NOMO-1 (cell line): ENCODE measurements around the gene SLC1A4.

Experiments
- DNase-seq, 2 experiments: peaks; one replicate each; lab custom pipeline; 2025; ENCODE audit not compliant: unreplicated experiment in 2 of 2; lab: John Stamatoyannopoulos, UW

SLC1A4 gene

DNA sequence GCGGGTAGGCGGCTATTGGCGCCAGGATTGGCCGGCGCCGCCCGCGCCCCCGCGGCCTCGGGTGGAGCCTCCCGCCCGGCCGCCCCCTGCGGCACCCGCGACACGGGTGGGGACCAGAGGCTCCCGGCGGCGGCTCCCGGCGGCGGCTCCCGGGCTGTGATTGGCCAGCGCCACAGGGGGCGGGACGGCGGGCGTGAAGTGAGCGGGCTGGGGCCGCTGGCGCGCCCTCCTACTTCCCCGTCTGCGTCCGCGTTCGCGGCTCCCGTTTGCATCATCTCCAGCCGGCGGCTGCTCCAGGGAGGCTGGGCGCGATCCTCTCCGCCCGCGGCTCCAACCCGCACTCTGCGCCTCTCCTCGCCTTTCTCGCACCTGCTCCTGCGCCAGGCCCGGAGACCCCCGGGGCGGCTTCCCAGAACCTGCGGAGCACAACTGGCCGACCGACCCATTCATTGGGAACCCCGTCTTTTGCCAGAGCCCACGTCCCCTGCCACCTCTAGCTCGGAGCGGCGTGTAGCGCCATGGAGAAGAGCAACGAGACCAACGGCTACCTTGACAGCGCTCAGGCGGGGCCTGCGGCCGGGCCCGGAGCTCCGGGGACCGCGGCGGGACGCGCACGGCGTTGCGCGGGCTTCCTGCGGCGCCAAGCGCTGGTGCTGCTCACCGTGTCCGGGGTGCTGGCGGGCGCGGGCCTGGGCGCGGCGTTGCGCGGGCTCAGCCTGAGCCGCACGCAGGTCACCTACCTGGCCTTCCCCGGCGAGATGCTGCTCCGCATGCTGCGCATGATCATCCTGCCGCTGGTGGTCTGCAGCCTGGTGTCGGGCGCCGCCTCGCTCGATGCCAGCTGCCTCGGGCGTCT lies at the start of gene SLC1A4:
Gene SLC1A4 (plus strand): TSS at position 274 of the 856 bp plus-strand sequence. CDS start 245 bp downstream, at position 519.
- DNase-seq, result peak; percentile 94 to 95

DNA sequence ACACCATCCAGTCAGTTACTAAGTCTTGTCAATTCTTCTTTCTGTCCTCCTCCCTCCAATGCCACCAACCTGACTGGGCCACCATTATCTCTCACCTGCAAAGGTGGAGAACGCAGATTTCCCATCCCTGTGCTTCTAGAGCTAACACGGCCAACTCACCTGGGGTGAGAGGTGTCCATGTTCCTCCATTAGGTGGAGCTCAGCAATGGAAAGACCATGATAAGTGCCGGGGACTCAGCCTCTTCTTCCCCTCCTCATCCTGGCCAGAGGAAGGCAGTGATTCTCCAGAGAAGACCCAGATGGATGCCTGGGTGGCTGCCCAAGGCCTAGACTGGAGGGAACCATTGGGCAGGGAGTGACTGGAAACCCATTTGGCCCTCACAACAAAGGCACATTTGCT lies 48.1 kb upstream of the SLC1A4 start:
- DNase-seq, result no peak

DNA sequence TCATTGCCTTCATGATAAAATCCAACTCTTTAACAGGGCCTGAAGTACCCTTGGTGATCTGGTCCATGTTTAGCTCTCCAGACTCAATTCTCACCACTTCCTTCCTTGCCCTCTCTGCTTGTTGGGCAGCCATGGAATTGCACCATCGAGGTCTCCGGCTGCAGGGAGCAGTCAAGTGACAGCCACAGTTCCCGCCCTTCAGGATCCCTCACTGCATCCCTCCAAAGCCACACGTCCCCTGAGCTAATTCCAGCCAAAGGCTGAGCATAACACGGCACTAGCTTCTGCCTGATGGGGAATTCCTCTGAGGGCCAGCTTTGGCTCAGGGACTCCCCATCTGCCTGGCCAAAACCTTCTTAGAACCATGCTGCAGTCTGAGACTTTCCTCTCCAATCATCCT lies 47.4 kb upstream of the SLC1A4 start:
- DNase-seq, result peak; percentile 30 to 43

DNA sequence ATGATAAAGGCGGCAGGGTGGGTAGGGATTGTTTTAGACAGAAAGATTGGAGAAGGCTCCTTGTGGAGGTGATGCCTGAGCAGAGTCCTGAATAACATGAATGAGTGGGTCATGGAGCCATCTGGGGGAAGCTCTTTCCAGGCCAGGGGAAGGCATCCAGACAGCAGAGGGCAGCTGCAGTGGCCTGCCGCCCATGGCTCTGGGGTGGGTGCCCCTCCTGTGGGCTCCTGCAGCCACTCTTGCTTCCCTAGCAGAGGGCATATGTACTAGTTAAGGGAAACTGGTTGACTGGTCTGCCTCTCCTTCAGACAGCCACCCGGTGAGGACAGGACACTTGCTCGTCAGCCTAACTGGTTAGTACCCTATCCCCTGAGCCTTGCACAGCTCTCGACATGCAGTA lies 46.5 kb upstream of the SLC1A4 start:
- no peak for DNase-seq

DNA sequence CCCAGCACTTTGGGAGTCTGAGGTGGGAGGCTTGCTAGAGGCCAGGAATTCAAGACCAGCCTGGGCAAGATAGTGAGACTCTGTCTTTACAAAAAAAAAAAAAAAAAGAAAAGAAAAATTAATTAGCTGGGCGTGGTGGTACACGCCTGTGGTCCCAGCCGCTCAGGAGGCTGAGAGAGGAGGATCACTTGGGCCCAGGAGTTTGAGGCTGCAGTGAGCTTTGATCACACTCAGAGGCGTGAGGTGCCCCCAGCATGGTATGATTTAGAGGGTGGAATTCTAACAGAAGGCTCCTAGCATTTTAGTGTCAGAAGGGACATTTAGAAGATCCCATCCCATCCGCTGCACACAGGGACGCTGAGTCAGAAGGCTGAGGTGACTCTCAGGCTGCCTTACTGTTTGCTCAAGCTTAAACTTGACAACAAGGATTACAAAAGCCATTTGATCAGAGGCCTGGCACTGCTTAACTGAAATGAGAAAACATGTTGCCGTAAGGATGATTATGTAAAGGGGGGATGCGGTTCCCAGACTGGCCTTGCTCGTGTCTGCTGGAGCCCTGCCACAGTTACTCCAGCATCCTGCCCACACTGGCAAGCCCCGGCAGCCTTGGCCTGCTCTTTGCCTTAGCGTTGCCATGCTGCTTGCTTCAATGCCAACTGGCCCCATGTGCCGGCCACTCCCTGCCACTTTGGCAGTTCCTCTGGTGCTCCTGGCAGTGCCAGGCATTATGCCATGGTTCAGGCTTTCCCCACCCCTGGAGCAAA lies 45.6 kb upstream of the SLC1A4 start:
- DNase-seq, result no peak

DNA sequence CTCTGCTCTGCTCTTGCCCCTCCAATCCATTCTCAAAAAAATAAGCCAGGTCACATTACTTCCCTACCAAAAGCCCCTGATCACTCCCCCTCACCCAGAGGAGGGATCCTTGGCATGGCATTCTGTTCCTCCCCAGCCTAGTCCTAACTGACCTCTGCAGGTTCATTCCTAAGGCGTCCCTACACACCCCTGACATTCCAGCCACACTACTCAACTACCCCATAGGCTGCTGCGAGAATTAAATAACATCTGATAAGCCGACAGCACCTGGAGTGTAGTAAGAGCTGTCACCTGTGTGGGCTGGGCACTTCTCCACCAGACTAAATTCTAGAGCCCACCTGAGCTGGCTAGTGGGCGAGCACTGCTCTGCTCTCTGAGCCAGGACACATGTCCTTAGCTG lies 44.7 kb upstream of the SLC1A4 start:
- DNase-seq, result no peak

DNA sequence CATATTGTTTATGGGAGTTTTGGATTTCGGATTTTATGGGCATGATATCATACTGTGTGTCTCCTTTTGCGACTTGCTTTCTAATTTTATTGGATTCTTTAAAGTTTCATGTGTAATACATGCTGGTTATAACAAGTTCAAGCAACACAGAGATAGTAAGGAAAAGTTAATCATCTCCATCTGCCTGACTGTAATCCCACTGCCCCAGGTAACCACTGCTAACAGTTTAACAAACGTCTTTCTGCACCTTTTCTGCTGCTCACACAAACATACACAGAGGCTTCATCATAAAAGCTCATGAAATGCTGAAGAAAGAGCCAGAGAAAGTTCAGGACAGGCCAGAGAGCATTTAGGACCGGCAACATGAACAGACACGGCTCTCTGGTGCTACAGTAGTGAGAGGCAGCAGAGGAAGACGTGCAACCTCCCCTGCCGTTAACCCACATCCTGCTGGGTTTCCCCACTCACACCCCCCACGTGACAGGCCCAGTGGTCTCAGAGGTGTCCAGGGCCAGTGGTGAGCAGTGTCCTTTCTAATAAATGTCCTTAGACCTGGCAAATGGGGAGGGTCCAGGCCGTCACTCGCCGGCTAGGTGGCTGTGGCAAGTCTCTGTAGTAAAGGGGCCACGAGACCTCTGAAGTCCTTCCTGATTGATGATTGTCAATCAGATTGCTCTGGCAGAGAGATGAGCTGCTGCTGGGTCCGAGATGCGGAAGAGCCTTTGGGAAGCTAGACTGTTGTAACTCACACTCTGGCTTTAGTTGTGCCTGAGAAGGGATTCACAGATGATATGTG lies 43.0 kb upstream of the SLC1A4 start:
- DNase-seq, result peak; percentile 84 to 93

DNA sequence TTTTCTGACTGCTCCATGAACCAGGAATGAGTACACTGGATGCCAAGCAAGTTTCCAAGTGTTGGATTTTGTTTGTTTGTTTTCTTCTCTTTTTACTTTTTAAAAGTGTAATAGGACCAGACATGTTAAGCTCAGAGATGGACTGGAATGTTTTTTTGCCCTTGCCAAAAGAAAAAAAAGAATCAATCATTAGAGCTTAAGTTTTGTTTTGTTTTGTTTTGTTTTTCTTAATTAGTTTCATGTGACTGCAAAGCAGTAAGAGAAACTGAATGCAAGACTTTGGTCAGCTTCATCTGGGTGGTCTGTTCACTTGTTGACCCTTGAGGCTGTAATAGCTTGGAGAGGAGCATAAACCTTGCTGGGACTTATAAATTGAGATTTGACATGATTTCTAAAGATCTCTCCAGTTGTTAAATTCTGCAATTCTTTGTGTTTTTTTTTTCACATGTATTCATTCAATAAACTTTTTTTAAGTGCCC lies 42.4 kb upstream of the SLC1A4 start:
- DNase-seq, result no peak

DNA sequence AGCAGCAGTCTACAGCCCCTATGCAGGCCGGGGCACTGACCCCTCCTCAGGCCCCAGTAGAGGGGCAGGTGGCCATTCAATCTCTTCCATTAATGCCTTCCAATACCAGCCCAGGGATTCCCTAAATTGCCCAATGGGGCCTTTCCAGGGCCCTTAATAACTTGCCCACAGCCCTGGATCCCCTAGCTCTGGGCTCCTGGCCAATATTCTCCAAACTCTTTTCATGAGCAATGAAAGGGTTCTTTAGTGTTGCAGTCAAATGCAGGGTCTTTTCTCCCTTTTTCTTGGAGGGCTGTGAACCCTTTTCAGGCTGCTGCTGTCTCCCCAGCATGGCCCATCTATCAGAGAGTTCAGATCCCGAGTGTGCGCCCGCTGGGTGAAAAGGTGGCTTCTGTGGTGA lies 41.3 kb upstream of the SLC1A4 start:
- no peak for DNase-seq

DNA sequence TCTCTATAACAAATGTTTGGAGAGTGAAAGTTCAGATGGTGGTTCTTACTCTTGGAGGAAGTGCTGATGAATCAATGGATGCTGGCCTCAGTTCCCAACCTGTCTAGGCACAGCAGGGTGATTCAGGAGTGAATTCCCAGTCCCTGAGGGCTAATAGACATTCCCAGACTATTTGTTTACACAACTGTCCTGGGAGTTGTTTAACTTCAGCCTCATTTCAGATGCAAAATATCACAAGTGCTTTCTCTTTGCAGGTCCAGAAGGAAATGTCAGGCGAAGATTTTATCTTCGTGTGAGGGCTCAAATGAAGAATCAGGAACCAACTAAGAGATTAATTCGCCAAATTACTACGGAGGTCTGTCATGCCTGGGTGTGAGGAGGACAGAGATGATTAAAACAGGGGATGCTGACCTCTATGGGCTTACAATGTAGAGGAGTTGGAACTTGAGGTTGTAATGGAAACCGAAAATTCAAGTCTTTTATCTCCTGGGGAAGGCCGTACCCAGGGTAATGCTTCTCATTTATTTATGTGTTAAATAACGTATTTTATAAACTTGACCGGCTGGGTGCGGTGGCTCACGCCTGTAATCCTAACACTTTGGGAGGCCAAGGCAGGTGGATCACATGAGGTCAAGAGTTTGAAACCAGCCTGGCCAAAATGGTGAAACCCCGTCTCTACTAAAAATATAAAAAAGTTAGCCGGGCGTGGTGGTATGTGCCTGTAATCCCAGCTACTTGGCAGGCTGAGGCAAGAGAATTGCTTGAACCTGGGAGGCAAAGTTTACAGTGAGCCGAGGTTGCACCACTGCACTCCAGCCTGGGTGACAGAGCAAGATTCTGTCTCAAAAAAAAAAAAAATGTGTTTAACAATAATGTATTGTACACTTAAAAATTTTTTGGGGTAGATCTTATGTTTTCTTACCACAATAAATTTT lies 38.7 kb upstream of the SLC1A4 start:
- DNase-seq, result no peak

DNA sequence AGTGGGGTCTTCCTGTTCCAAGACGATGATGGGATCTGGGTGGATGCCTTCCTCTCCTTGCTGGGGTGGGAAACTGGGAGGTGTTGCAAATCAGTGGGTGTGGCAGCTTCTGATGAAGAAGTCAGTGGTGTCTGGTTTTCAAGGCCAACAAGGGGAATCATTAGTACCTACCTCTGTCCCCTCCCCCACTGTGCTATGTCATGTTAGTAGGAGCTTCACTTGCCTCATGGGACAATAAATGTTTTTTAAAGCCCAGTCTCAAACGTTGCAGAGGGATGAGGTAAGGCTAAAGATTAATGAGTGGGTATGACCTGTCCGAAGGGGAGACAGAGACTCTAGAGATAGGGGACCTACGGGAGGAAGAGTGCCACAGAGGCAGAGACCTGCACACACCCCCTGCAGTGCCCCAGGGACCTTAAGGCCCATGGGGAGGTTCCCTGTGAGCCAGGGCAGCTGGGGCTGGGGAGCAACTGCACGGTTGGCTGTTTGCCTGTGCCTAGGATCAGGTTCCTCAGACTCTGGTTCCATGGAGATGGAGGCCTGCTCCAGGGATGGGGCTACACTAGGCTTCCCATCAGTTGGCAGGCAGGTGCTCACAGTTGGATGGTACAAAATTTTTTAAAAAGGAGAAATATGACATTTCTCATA lies 37.8 kb upstream of the SLC1A4 start:
- no peak for DNase-seq

DNA sequence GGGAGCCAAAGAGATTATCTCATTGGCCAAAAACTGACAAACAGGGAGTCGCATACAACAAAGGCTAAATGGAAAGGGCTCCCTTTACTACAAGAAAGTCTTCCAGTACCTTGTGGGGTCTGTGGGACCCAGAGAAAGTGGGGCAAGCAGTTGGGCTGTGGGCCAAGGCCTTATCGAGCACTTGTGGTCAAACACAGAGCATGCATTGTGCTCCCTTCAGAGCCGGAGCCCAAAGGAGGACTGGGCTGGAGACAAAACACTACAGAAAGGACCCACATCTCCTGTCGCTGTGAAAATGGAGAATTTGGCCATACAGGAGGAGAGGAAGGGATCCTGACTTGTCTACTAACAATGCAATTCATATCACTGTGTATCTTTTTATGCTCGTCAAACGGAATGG lies 37.1 kb upstream of the SLC1A4 start:
- DNase-seq, result no peak

DNA sequence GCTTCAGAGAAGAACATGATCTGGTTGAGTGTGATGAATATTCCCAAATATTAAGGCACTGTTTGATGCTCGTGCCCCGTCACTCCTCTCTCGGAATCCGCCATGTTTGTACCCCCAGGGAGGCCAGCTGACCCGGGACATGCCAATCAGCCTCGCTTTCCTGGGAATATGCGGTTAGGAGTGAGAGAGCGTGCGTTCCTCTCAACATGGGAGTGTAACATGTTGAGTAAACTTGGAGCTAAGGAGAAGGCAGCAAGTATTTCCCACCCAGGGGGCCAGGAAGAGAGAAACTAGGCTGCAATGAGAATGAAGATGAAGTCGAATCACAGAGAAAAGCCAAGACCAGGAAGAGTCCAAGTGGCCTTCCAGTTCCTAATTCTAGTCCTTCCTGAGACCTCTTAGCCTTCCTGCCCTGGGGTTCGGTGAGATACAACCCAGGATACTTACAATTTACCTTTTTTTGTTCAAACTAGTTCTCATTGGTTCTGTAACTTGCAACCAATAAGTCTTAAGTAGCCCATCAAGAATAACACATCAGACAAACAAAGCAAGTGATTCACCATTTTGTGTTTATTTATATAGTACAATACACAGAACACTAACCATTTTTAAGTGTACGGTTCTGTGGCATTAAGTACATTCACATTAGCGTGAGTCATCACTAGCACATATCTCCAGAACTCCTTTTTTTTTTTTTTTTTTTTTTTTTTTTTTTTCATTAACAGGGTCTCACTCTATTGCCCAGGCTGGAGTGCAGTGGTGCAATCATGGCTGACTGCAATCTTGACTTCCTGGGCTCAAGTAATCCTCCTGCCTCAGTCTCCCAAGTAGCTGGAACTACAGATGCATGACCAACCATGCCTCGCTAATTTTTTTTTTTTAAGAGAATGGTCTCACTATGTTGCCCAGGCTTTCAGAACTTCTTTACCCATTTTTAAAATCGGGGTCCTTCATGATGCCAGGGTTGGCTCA lies 36.4 kb upstream of the SLC1A4 start:
- no peak for DNase-seq

DNA sequence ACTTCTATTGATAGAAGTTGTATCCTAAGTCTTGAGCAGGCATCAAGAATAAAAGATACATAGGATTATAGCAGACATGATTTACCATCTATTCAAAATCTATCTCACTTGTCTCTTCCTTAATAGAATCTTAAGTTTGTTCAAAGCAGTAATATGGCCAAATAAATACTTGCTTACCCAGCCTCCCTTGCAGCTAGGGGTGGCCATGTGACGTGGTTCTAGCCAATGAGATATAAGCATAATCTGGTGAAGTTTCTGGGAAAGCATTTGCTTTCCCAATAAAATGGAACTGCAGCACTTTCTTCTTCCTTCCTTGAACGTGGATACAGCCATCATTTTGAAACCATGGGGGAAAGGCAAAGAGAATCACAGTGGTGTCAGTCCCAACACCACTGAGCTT lies 33.7 kb upstream of the SLC1A4 start:
- no peak for DNase-seq

DNA sequence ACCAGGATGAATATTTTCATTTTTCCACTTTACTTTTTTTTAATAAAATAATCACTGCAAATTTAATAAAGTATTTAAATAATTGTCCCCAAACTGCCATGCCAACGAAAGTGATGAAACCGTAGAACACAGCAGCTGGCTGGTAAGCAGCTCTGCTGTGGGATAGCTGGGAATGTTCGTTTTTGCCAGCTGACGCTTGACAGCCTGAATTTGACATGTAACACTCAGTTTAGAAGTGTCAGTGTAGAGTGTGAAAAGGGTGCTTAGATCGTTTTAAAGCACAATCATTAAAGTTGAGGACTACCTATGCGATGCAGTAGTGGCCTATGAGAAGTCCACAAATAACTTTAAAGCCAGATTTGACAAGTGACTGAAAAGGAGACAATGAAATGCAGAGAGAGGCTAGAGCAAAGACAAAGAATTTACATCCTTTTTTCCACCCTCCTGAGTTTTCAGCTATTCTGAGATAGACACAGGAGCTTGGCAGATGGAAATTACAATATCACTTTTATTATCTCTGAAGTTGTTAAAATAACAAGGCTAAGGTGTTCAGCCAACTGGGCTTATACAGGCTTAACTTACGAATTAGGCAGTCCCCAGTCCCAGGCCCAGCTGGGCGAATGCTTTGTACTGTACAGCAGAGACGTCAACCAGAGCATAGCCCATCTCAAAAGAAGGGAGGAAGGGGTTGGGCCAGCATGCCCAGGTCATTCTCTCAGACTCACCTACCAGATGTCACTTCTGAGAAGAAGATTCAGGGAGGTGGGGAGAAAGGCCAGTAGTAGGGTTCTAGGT lies 31.9 kb upstream of the SLC1A4 start:
- no peak for DNase-seq

DNA sequence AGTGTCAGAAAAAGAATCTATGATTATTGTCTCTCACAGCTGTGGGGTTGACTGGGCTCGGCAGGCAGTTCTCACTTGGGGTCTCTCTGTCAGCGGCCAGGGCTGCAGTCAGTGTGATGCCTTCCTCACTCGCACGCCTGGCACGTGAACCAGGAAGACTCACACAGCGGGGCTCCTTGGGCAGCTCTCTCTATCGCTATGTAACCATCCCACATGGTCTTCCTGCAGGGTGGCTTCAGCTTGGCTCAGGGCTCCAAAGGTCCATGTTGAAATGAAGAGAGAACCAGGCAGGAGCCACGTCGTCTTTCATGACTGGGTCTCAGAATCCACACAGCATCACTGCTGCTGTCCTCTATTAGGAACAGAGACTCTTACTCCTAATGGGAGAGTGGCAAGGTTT lies 30.6 kb upstream of the SLC1A4 start:
- no peak for DNase-seq

DNA sequence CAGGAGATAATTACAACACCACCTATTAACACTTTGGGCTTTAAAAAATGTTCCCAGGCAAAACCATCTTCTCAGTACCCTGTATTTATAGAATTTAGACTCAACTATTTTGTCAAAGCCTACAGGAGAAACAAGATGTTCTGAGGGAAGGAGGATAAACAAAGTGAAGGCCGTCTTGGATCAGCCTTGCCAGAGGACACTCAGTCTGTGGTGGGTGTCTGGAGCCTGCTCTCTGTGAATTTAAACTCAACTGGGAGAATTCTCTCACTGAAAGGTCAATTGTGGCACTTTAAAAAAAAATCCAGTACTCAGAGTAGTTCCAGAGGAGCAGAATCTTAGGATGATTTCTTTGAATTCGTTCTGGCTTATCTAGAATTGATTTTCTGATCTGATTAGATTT lies 28.4 kb upstream of the SLC1A4 start:
- DNase-seq, result no peak

DNA sequence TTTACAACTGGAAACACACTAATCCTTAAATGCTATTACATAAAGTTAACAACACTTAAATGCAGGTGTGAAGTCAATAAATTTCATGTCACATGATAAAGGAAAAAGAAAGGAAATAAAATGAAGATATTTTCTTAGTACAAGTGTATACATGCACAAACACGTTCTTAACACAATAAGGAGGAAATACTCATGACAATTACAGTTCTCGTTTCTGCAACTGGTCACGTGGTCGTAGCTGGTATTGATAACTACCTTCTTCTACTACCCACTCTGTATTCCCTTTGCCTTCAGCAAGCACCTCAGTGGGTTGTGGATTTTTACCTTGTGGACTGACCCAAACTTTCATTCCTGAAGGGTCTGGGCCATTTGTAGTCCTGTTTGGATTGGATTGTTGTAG lies 26.1 kb upstream of the SLC1A4 start:
- DNase-seq, result peak in 1 of 2 experiments; percentile 33
